Lower leg skin (tissue), 3 donors: ENCODE data around the gene PLA1A.

Experiments
- POLR2A ChIP-seq, 2 donors: fragments of 450-650 bp; IDR thresholded peaks; one replicate each; pipeline ENCODE4 v1.6.1; 2016 to 2017; ENCODE audit warnings: antibody characterized with exemption in 2 of 2, mild to moderate bottlenecking in 1 of 2, moderate library complexity in 1 of 2
- TF ChIP-seq, protein P1 (sequence below), 3 donors: fragments of 450-650 bp; IDR thresholded peaks; one replicate each; pipeline ENCODE4 v1.5.1; 2016; ENCODE audit warnings: antibody characterized with exemption in 3 of 3, mild to moderate bottlenecking in 3 of 3, moderate library complexity in 2 of 3

- TF ChIP-seq, protein P1, sequence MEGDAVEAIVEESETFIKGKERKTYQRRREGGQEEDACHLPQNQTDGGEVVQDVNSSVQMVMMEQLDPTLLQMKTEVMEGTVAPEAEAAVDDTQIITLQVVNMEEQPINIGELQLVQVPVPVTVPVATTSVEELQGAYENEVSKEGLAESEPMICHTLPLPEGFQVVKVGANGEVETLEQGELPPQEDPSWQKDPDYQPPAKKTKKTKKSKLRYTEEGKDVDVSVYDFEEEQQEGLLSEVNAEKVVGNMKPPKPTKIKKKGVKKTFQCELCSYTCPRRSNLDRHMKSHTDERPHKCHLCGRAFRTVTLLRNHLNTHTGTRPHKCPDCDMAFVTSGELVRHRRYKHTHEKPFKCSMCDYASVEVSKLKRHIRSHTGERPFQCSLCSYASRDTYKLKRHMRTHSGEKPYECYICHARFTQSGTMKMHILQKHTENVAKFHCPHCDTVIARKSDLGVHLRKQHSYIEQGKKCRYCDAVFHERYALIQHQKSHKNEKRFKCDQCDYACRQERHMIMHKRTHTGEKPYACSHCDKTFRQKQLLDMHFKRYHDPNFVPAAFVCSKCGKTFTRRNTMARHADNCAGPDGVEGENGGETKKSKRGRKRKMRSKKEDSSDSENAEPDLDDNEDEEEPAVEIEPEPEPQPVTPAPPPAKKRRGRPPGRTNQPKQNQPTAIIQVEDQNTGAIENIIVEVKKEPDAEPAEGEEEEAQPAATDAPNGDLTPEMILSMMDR (IDR thresholded peaks at IDR 0.05), result no peak
- no peak for TF ChIP-seq POLR2A (IDR thresholded peaks at IDR 0.05)
Measured at GRCh38 chr3:119595639-119596334, 1.9 kb upstream of the PLA1A start.
